ENCODE results near the gene PRKG1. TPM values are rescaled to one million over a fixed set of nuclear protein-coding genes. Genes with fewer than 3 reads are reported as not detected.
A peak's percentile ranks its signal among the peaks of the same experiment; 100 is the strongest.

The PRKG1 gene
- total and polyA plus RNA-seq, 4 donors, result 26.2 to 199 (median 94.1) TPM

- H3K36me3 ChIP-seq (ENCODE audit: control insufficient read depth in 1 of 2, insufficient read depth in 2 of 2, low read length in 1 of 2), result no peaks in the 10 kb centered on the region
- peaks cover 0 to 1% of the 10 kb centered on the region in 2 donors for H3K4me1 ChIP-seq (ENCODE audit: control insufficient read depth in 1 of 2, insufficient read depth in 2 of 2, low read length in 2 of 2)
- H3K27ac ChIP-seq (ENCODE audit: low read depth in 1 of 2, low read length in 2 of 2), result no peak within 1 kb of the TSS
- H3K4me3 ChIP-seq (ENCODE audit: low read length in 2 of 2), result peak within 1 kb of the TSS; percentile 45 to 50
- intact Hi-C loops (cut with DNase I), result no loop called here
- 1% methylated on average over 54 to 55 of the region's 55 CpGs for WGBS, 2 donors
- no peaks in the 10 kb centered on the region for H3K9me3 ChIP-seq (ENCODE audit: control insufficient read depth, low read length)
- ATAC-seq (ENCODE audit: low FRiP score), result peak; percentile 83
- H3K27me3 ChIP-seq (ENCODE audit: control insufficient read depth in 1 of 2, insufficient read depth in 2 of 2, low read length in 1 of 2), result no peaks in the 10 kb centered on the region
- peak; percentile 60 to 87 for DNase-seq
Observed at GRCh38 chr10:52313933-52314821, 1239.9 kb downstream of the PRKG1 start, which contains the start of gene DKK1. Gene DKK1, plus strand, starts transcription at chr10:52314281. Its CDS starts 154 bp downstream, at chr10:52314435.

GRCh38 chr10:52314822-52315552 lies 1240.7 kb downstream of the PRKG1 start:
- H3K36me3 ChIP-seq (ENCODE audit: control insufficient read depth in 1 of 2, insufficient read depth in 2 of 2, low read length in 1 of 2), result no peaks in the 10 kb centered on the region
- peak overlapping the region in 1 of 2 donors; percentile 16 for H3K4me3 ChIP-seq (ENCODE audit: low read length in 2 of 2)
- no peaks in the 10 kb centered on the region for H3K27me3 ChIP-seq (ENCODE audit: control insufficient read depth in 1 of 2, insufficient read depth in 2 of 2, low read length in 1 of 2)
- peak; percentile 34 for ATAC-seq (ENCODE audit: low FRiP score)
- 10 to 12% methylated on average over 36 of the region's 36 CpGs for WGBS, 2 donors
- peak; percentile 45 to 77 for DNase-seq
- no peaks in the 10 kb centered on the region for H3K9me3 ChIP-seq (ENCODE audit: control insufficient read depth, low read length)
- intact Hi-C loops (cut with DNase I), result no loop called here
- H3K27ac ChIP-seq (ENCODE audit: low read depth in 1 of 2, low read length in 2 of 2), result no peak overlapping the region
- peaks cover 0 to 1% of the 10 kb centered on the region in 2 donors for H3K4me1 ChIP-seq (ENCODE audit: control insufficient read depth in 1 of 2, insufficient read depth in 2 of 2, low read length in 2 of 2)

GRCh38 chr10:52316001-52316400 lies 1241.7 kb downstream of the PRKG1 start:
- intact Hi-C loops (cut with DNase I), result no loop called here
- WGBS, 2 donors, result 73 to 82% methylated on average over 1 of the region's 1 CpG

GRCh38 chr10:52316500-52316899 lies 1242.2 kb downstream of the PRKG1 start:
- no peaks in the 10 kb centered on the region for H3K9me3 ChIP-seq (ENCODE audit: control insufficient read depth, low read length)
- H3K27ac ChIP-seq (ENCODE audit: low read depth in 1 of 2, low read length in 2 of 2), result no peak overlapping the region
- intact Hi-C loops (cut with DNase I), result no loop called here
- H3K36me3 ChIP-seq (ENCODE audit: control insufficient read depth in 1 of 2, insufficient read depth in 2 of 2, low read length in 1 of 2), result no peaks in the 10 kb centered on the region
- no peak overlapping the region for H3K4me3 ChIP-seq (ENCODE audit: low read length in 2 of 2)
- H3K27me3 ChIP-seq (ENCODE audit: control insufficient read depth in 1 of 2, insufficient read depth in 2 of 2, low read length in 1 of 2), result no peaks in the 10 kb centered on the region
- H3K4me1 ChIP-seq (ENCODE audit: control insufficient read depth in 1 of 2, insufficient read depth in 2 of 2, low read length in 2 of 2), result peaks cover 0 to 1% of the 10 kb centered on the region in 2 donors
- ATAC-seq (ENCODE audit: low FRiP score) (no peak), DNase-seq (no peak)
- 92 to 94% methylated on average over 4 of the region's 4 CpGs for WGBS, 2 donors

More at GRCh38 chr10:52316001-52316400, 1241.7 kb downstream of the PRKG1 start:
- no peak for ATAC-seq (ENCODE audit: low FRiP score)
- no peak overlapping the region for H3K27ac ChIP-seq (ENCODE audit: low read depth in 1 of 2, low read length in 2 of 2)
- H3K4me1 ChIP-seq (ENCODE audit: control insufficient read depth in 1 of 2, insufficient read depth in 2 of 2, low read length in 2 of 2), result peaks cover 0 to 1% of the 10 kb centered on the region in 2 donors
- H3K4me3 ChIP-seq (ENCODE audit: low read length in 2 of 2), result no peak overlapping the region
- no peaks in the 10 kb centered on the region for H3K9me3 ChIP-seq (ENCODE audit: control insufficient read depth, low read length)
- no peaks in the 10 kb centered on the region for H3K36me3 ChIP-seq (ENCODE audit: control insufficient read depth in 1 of 2, insufficient read depth in 2 of 2, low read length in 1 of 2)
- DNase-seq, result no peak
- H3K27me3 ChIP-seq (ENCODE audit: control insufficient read depth in 1 of 2, insufficient read depth in 2 of 2, low read length in 1 of 2), result no peaks in the 10 kb centered on the region

GRCh38 chr10:52318136-52318701 lies 1243.9 kb downstream of the PRKG1 start:
- WGBS, 2 donors, result 84 to 89% methylated on average over 5 of the region's 5 CpGs
- no peak for ATAC-seq (ENCODE audit: low FRiP score)
- intact Hi-C loops (cut with DNase I), result no loop called here

GRCh38 chr10:52318822-52319464 lies 1244.7 kb downstream of the PRKG1 start:
- H3K36me3 ChIP-seq (ENCODE audit: control insufficient read depth in 1 of 2, insufficient read depth in 2 of 2, low read length in 1 of 2), result no peaks in the 10 kb centered on the region
- no peak overlapping the region for H3K27ac ChIP-seq (ENCODE audit: low read depth in 1 of 2, low read length in 2 of 2)
- DNase-seq (no peak), ATAC-seq (ENCODE audit: low FRiP score) (no peak)
- 65 to 66% methylated on average over 7 of the region's 7 CpGs for WGBS, 2 donors
- H3K9me3 ChIP-seq (ENCODE audit: control insufficient read depth, low read length), result no peaks in the 10 kb centered on the region
- H3K27me3 ChIP-seq (ENCODE audit: control insufficient read depth in 1 of 2, insufficient read depth in 2 of 2, low read length in 1 of 2), result no peaks in the 10 kb centered on the region
- intact Hi-C loops (cut with DNase I), result no loop called here
- H3K4me1 ChIP-seq (ENCODE audit: control insufficient read depth in 1 of 2, insufficient read depth in 2 of 2, low read length in 2 of 2), result peaks cover 0 to 1% of the 10 kb centered on the region in 2 donors
- no peak overlapping the region for H3K4me3 ChIP-seq (ENCODE audit: low read length in 2 of 2)

More at GRCh38 chr10:52318136-52318701, 1243.9 kb downstream of the PRKG1 start:
- Histone ChIP-seq H3K27ac (ENCODE audit: low read depth in 1 of 2, low read length in 2 of 2) (no peak overlapping the region), H3K4me1 (ENCODE audit: control insufficient read depth in 1 of 2, insufficient read depth in 2 of 2, low read length in 2 of 2) (peaks cover 0 to 1% of the 10 kb centered on the region in 2 donors), H3K36me3 (ENCODE audit: control insufficient read depth in 1 of 2, insufficient read depth in 2 of 2, low read length in 1 of 2) (no peaks in the 10 kb centered on the region), H3K9me3 (ENCODE audit: control insufficient read depth, low read length) (no peaks in the 10 kb centered on the region), H3K4me3 (ENCODE audit: low read length in 2 of 2) (no peak overlapping the region), H3K27me3 (ENCODE audit: control insufficient read depth in 1 of 2, insufficient read depth in 2 of 2, low read length in 1 of 2) (no peaks in the 10 kb centered on the region)
- DNase-seq, result no peak

- no peak for DNase-seq
- 94 to 95% methylated on average over 2 of the region's 2 CpGs for WGBS, 2 donors
- intact Hi-C loops (cut with DNase I), result no loop called here
Observed at GRCh38 chr10:52319926-52320325, 1245.6 kb downstream of the PRKG1 start.

GRCh38 chr10:52322323-52322722 lies 1248.0 kb downstream of the PRKG1 start:
- ATAC-seq (ENCODE audit: low FRiP score) (no peak), DNase-seq (no peak)
- no peak overlapping the region for H3K4me3 ChIP-seq (ENCODE audit: low read length in 2 of 2)
- intact Hi-C loops (cut with DNase I), result no loop called here
- no peaks in the 10 kb centered on the region for H3K27me3 ChIP-seq (ENCODE audit: control insufficient read depth in 1 of 2, insufficient read depth in 2 of 2, low read length in 1 of 2)
- 93 to 95% methylated on average over 1 of the region's 1 CpG for WGBS, 2 donors
- H3K27ac ChIP-seq (ENCODE audit: low read depth in 1 of 2, low read length in 2 of 2), result no peak overlapping the region
- H3K36me3 ChIP-seq (ENCODE audit: control insufficient read depth in 1 of 2, insufficient read depth in 2 of 2, low read length in 1 of 2), result no peaks in the 10 kb centered on the region
- no peaks in the 10 kb centered on the region for H3K4me1 ChIP-seq (ENCODE audit: control insufficient read depth in 1 of 2, insufficient read depth in 2 of 2, low read length in 2 of 2)
- no peaks in the 10 kb centered on the region for H3K9me3 ChIP-seq (ENCODE audit: control insufficient read depth, low read length)

More at GRCh38 chr10:52319926-52320325, 1245.6 kb downstream of the PRKG1 start:
- H3K9me3 ChIP-seq (ENCODE audit: control insufficient read depth, low read length), result no peaks in the 10 kb centered on the region
- peaks cover 0 to 1% of the 10 kb centered on the region in 2 donors for H3K4me1 ChIP-seq (ENCODE audit: control insufficient read depth in 1 of 2, insufficient read depth in 2 of 2, low read length in 2 of 2)
- no peak for ATAC-seq (ENCODE audit: low FRiP score)
- H3K27ac ChIP-seq (ENCODE audit: low read depth in 1 of 2, low read length in 2 of 2), result no peak overlapping the region
- no peaks in the 10 kb centered on the region for H3K27me3 ChIP-seq (ENCODE audit: control insufficient read depth in 1 of 2, insufficient read depth in 2 of 2, low read length in 1 of 2)
- no peak overlapping the region for H3K4me3 ChIP-seq (ENCODE audit: low read length in 2 of 2)
- H3K36me3 ChIP-seq (ENCODE audit: control insufficient read depth in 1 of 2, insufficient read depth in 2 of 2, low read length in 1 of 2), result no peaks in the 10 kb centered on the region
